Calu3 (cell line): ENCODE results near the gene CCDC34. TPM values are rescaled to one million over a fixed set of nuclear protein-coding genes. Genes with fewer than 3 reads are reported as not detected.
"Not testable (repeated sequence)": the region's sequence is repeated elsewhere in the genome, so short reads cannot be mapped to it uniquely, and the experiment has no call there.

ENCODE experiments used
- BruUV-seq: library from RNA; stranded (reverse); fragments of 400-500 nt; replicated peaks from 2 replicates; lab custom pipeline; 2021; lab: Mats Ljungman, UMichigan
- CTCF ChIA-PET: fragments of 300-600 bp; sonication (Branson Sonifier 250); formaldehyde crosslinking; loops from one replicate; lab custom pipeline; 2022; ENCODE audit warnings: antibody characterized with exemption; lab: Charles Lee
- DNase-seq: peaks from one replicate; pipeline ENCODE4 v3.0.0; 2022
- H3K27ac Mint-ChIP-seq: one replicate; pipeline ENCODE4 v1.8.0; 2022; ENCODE audit warnings: mixed read lengths; ENCODE audit not compliant: unreplicated experiment
- H3K27me3 Mint-ChIP-seq: one replicate; pipeline ENCODE4 v1.8.0; 2022; ENCODE audit warnings: mixed read lengths; ENCODE audit not compliant: unreplicated experiment
- H3K36me3 Mint-ChIP-seq: one replicate; pipeline ENCODE4 v1.8.0; 2022; ENCODE audit warnings: mild to moderate bottlenecking, moderate library complexity, mixed read lengths; ENCODE audit not compliant: insufficient read depth, unreplicated experiment
- H3K4me1 Mint-ChIP-seq: one replicate; pipeline ENCODE4 v1.8.0; 2022; ENCODE audit warnings: mild to moderate bottlenecking, low read depth, mixed read lengths; ENCODE audit not compliant: unreplicated experiment
- H3K4me3 Mint-ChIP-seq: one replicate; pipeline ENCODE4 v1.8.0; 2022; ENCODE audit warnings: mild to moderate bottlenecking, low read depth, moderate library complexity, mixed read lengths; ENCODE audit not compliant: unreplicated experiment
- H3K9me3 Mint-ChIP-seq: one replicate; pipeline ENCODE4 v1.8.0; 2022; ENCODE audit warnings: low read depth, mixed read lengths; ENCODE audit not compliant: unreplicated experiment
- CTCF ChIP-seq: fragments of 200-600 bp; IDR thresholded peaks from one replicate; pipeline ENCODE4 v1.8.0; 2022; ENCODE audit warnings: antibody characterized with exemption; ENCODE audit not compliant: unreplicated experiment
- intact Hi-C: fragments of 100-400 bp; cut with micrococcal nuclease; formaldehyde crosslinking; loops from one replicate; pipeline ENCODE4 v1.10.0; 2022; ENCODE audit not compliant: unreplicated experiment
- total RNA-seq: library from RNA; stranded (reverse); gene quantifications from 2 replicates; pipeline ENCODE4 v1.2.3, GENCODE V29; 2022

The CCDC34 gene
- total RNA-seq, 1 experiment from 2014 or later, result 21.6 TPM

- intact Hi-C loops, result no loop called here
- DNase-seq, result no peak
- TF ChIP-seq CTCF, result no peak
- BruUV-seq, result no TSS peak
- H3K4me1 Mint-ChIP-seq, result no peaks in the 10 kb centered on the region
- H3K27me3 Mint-ChIP-seq, result no peaks in the 10 kb centered on the region
- H3K4me3 Mint-ChIP-seq, result no peak overlapping the region
- no peak overlapping the region for H3K27ac Mint-ChIP-seq
- no peaks in the 10 kb centered on the region for H3K36me3 Mint-ChIP-seq
- H3K9me3 Mint-ChIP-seq, result no peaks in the 10 kb centered on the region
- CTCF ChIA-PET, result interaction anchor here (0.6 kb wide), 1 partner anchor 61 kb away, joined by 3 read pairs; no protein-coding TSS in a partner anchor
Measured at GRCh38 chr11:27339941-27340340, 23.1 kb downstream of the CCDC34 start.

GRCh38 chr11:27334764-27335163 lies 28.3 kb downstream of the CCDC34 start:
- DNase-seq, CTCF ChIA-PET: not testable (repeated sequence)

GRCh38 chr11:27331981-27332380 lies 31.0 kb downstream of the CCDC34 start:
- DNase-seq, result no peak
- H3K27ac Mint-ChIP-seq, result no peak overlapping the region
- intact Hi-C loops, result no loop called here
- CTCF ChIA-PET, result no interaction called here
- no TSS peak for BruUV-seq
- no peaks in the 10 kb centered on the region for H3K36me3 Mint-ChIP-seq
- no peak overlapping the region for H3K4me3 Mint-ChIP-seq
- H3K27me3 Mint-ChIP-seq, result no peaks in the 10 kb centered on the region
- no peak for TF ChIP-seq CTCF
- H3K4me1 Mint-ChIP-seq, result no peaks in the 10 kb centered on the region
- peaks cover 4% of the 10 kb centered on the region for H3K9me3 Mint-ChIP-seq

More at GRCh38 chr11:27334764-27335163, 28.3 kb downstream of the CCDC34 start:
- H3K27me3 Mint-ChIP-seq, H3K4me1 Mint-ChIP-seq, BruUV-seq, H3K9me3 Mint-ChIP-seq, H3K4me3 Mint-ChIP-seq, H3K36me3 Mint-ChIP-seq, H3K27ac Mint-ChIP-seq, intact Hi-C loops: not testable (repeated sequence)

GRCh38 chr11:27330633-27331270 lies 32.3 kb downstream of the CCDC34 start:
- H3K36me3 Mint-ChIP-seq, result no peaks in the 10 kb centered on the region
- DNase-seq, result no peak
- H3K27ac Mint-ChIP-seq, result no peak overlapping the region
- intact Hi-C loops, result no loop called here
- no peak for TF ChIP-seq CTCF
- peaks cover 4% of the 10 kb centered on the region for H3K9me3 Mint-ChIP-seq
- H3K4me1 Mint-ChIP-seq, result no peaks in the 10 kb centered on the region
- CTCF ChIA-PET, result interaction anchor here (0.6 kb wide), 1 partner anchor 143 kb away, joined by 10 read pairs; no protein-coding TSS in a partner anchor
- BruUV-seq, result no TSS peak
- H3K4me3 Mint-ChIP-seq, result no peak overlapping the region
- H3K27me3 Mint-ChIP-seq, result no peaks in the 10 kb centered on the region
